HG03045 (cell line): ENCODE results near the gene CORO2B.

ENCODE experiments used
- ATAC-seq: cut with Tn5 transposase; IDR thresholded peaks from one replicate; pipeline ENCODE4 v1.9.1; 2021; ENCODE audit warnings: mild to moderate bottlenecking, moderate library complexity; ENCODE audit not compliant: unreplicated experiment

Gene CORO2B

DNA sequence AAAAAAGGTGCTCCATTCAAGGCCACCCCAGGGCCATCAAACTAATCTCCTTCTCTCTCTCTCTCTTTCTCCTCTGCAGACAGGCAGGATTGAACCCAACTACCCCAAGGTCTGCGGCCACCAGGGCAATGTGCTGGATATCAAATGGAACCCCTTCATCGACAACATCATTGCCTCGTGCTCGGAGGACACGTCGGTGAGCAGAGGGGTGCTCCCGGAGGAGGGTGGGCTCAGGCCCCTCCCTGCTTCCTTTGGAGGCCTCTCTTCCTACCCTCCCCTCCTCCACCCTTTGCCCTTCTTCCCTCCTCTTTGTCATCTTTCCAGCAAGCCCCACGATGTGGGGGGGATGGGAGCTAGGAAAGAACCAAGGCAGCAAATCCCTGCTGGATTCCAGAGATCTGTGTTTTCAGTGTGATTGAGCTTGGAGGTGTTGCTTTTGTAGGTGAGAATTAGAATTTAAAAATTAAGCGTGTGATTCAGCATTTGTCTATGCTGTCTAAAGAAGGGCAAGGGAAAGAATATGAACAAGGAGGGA lies 116.3 kb downstream of the CORO2B start:
- ATAC-seq, result no peak

GRCh38 chr15:68696414-68697363 lies 117.9 kb downstream of the CORO2B start:
- ATAC-seq, result no peak

- ATAC-seq, result no peak
Measured at GRCh38 chr15:68697711-68698690, 119.2 kb downstream of the CORO2B start.

DNA sequence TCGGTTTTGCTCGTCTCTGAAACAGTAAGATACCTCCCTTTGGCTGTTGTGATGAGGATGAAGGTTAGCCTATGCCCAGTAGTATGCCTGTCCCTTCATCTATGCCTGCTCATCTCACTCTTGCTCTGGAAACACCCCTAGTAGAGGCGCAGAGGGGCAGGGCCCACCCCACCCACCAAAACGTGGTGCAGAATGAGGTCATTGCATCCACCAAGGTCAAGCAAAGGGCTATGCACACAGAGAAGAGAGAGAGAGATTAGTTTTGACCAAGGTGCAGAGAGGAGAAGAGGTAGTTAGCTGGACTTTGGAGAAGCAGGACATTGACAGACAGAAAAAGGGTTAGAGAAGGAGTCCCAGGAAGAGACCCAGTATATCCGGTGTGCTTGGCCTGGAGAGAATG lies 119.9 kb downstream of the CORO2B start:
- ATAC-seq, result no peak

DNA sequence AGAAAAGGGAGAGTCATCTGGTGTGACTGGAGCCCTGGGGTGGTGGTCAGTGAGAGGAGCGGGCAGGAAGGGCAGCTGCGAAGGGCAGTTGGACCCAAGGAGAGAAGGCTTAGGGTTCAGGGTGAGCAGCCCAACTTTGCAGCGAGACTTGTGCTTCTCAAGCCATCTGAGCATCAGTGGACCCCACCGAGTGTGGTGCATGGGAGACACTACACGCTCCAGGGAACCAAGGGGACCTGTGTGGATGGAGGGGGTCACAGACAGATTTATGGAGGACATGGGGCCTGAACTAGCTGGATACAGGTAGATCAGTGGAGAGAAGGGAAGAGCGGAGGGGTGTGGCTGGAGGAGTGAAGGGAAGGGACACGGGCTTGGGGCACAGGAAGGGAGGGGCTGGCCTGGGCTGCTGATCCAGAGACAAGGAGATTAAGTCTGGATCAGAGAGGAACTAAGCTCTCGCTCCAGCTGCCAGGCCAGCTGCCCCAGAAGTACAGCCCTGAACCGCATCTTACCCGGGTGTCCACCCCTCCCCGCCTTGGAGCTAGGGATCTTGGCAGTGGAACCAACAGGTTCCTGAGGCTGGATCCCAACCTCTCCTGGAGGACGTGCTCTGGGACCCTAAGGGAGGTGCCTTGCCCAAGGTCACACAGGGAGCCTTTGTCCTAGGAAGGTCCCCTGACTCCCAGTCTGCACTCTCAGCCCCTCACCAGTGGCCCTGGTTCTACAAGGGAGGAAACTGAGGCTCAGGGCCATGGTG lies 120.5 kb downstream of the CORO2B start:
- no peak for ATAC-seq

DNA sequence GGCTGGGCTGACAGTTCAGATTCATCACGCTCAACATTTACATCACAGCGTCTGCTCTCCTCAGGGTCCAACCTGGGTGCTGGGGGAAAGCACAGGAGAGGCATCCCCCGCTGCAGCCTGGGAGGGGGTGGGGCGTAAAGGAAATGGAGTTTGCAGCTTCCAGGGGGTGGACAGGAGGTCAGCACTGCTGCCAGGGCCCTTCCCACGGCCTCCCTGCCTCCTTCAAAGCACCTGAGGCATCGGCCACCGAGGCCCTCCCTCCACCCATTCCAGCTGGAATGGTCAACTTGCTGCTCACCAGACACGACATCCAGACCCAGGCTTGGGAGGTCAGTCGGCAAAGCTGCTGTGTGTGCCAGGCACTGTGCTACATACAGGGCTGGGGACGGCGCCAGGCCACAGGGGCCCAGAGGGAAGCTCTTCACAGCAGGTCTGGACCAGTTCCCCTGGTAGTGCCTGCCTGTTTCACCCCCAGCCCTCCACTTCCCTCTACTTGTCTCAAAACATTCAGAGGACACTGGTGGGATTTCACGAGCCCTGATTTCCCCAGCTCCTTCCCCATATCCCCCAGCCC lies 121.2 kb downstream of the CORO2B start:
- no peak for ATAC-seq

DNA sequence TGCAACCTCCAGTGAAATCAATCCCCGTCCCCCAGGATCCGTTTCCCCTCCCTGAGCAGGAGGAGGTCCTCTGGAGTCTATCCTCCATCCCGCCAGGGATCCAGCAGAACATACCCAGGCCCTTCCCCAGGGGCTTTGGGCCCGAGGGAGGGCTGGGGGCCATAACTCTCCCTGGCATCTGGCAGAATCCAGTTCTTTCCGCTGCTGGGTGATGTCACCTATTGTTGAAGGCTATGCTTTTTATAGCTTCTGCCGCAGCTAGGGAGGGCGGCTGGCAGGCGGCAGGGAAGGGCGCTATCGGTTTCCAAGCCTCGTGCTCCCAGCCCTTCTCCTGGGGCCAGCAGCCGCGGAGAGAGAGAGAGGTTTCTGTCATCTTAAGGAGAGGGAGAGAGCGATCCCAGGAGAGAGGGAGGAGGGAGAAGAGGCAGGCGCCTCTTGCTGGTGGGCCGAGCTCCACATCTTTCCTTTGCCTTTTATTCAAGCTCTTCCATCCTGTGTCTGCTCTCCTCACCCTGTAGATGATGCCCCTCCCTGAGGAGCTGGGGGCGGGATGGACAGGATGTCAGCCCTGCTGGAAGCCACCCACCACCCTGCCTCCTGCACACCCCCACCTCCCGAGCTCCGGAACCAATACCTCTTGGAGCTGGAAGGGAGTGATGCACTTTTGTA lies 121.8 kb downstream of the CORO2B start:
- no peak for ATAC-seq

- ATAC-seq, result no peak
Measured at GRCh38 chr15:68701886-68702285, 123.1 kb downstream of the CORO2B start.

DNA sequence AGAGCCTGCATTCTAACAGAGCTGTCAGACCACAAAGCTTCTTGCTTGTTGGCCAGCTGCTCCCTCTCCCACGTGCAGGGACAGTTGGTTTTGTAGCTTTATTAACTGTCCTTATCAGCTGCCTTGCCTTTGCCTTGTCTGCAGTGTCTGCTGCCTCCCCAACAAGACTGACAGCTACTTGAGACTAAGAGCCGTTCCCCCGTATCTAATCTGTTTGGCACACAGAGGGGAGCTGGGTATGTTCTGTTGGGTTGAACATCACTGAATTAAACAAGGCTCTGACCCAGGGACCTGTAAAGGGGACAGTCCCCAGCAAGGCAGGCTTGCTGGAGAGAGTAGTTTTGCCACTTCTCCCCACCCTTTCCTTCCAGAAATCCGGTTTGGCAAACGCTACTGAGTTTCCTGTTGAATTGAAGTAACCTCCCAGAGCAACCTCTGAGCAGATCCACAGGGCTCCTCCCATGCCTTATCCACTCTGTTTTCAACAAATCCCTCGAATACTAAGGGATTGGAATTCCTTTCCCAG lies 125.8 kb downstream of the CORO2B start:
- ATAC-seq, result no peak

- ATAC-seq, result no peak
Measured at GRCh38 chr15:68706256-68706655, 127.5 kb downstream of the CORO2B start.

- ATAC-seq, result no peak
Measured at GRCh38 chr15:68706931-68707330, 128.1 kb downstream of the CORO2B start.

GRCh38 chr15:68707386-68707785 lies 128.6 kb downstream of the CORO2B start:
- no peak for ATAC-seq

- no peak for ATAC-seq
Measured at GRCh38 chr15:68709876-68710275, 131.1 kb downstream of the CORO2B start.

- no peak for ATAC-seq
Measured at GRCh38 chr15:68710536-68710935, 131.7 kb downstream of the CORO2B start.

GRCh38 chr15:68711406-68711805 lies 132.6 kb downstream of the CORO2B start:
- no peak for ATAC-seq

- ATAC-seq, result no peak
Measured at GRCh38 chr15:68712886-68713285, 134.1 kb downstream of the CORO2B start.

GRCh38 chr15:68713874-68714273 lies 135.1 kb downstream of the CORO2B start:
- no peak for ATAC-seq

DNA sequence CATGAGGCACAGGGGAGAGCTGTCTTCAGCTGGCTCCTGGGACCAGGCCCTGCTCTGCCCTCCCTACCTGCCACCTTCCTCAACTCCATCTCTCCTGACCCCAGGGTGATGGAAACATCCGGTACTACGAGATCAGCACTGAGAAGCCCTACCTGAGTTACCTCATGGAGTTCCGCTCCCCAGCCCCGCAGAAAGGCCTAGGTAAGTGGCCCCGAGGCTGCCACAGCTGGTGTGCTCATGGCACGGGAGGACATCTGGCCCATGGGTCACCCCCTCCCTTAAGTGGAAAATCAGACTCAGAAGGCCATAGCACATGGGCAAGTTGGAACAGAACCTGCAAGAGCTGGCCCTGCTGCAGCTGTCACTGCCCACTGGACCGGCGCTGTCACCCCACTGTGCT lies 136.3 kb downstream of the CORO2B start:
- ATAC-seq, result no peak

- no peak for ATAC-seq
Measured at GRCh38 chr15:68717951-68718350, 139.2 kb downstream of the CORO2B start.
